Upper lobe of right lung (tissue), 1 donor: Measurements from ENCODE around the gene FAM47E. TPM values are rescaled to one million over a fixed set of nuclear protein-coding genes. Genes with fewer than 3 reads are reported as not detected.

Experiments
- ATAC-seq: fragments of 200-7000 bp; cut with Tn5 transposase; one replicate; pipeline ENCODE4 v1.9.1; 2020; ENCODE audit warnings: mild to moderate bottlenecking, moderate library complexity
- DNase-seq: peaks from one replicate; pipeline ENCODE4 v3.0.0-alpha.2; 2020
- H3K27ac ChIP-seq: fragments of 200-600 bp; one replicate; pipeline ENCODE4 v1.8.0; 2022
- H3K27me3 ChIP-seq: fragments of 200-600 bp; one replicate; pipeline ENCODE4 v1.8.0; 2022; ENCODE audit warnings: mild to moderate bottlenecking
- H3K36me3 ChIP-seq: fragments of 200-600 bp; one replicate; pipeline ENCODE4 v1.8.0; 2022
- H3K4me1 ChIP-seq: fragments of 200-600 bp; one replicate; pipeline ENCODE4 v1.8.0; 2022
- H3K4me3 ChIP-seq: fragments of 200-600 bp; one replicate; pipeline ENCODE4 v1.8.0; 2022; ENCODE audit warnings: mild to moderate bottlenecking
- H3K9me3 ChIP-seq: fragments of 200-600 bp; one replicate; pipeline ENCODE4 v1.8.0; 2022
- CTCF ChIP-seq: fragments of 200-600 bp; IDR thresholded peaks from one replicate; pipeline ENCODE4 v1.8.0; 2022; ENCODE audit warnings: antibody characterized with exemption
- intact Hi-C: fragments of 100-400 bp; cut with DNase I; formaldehyde crosslinking; loops from one replicate; pipeline ENCODE4 v1.11.0; 2022
- total RNA-seq: library from RNA; stranded (reverse); fragmentation: NEBNext Ultra II Directional; extraction: Animal tissue kit (Norgen Biotek cat#: 25700); gene quantifications from one replicate; pipeline ENCODE4 v1.2.1, GENCODE V29; 2021
- donor health status: DM: no; HTN: yes; CAD: no; lungs with severe emphysema.

Gene FAM47E
- total RNA-seq, 1 donor from 2014 or later, result 3.6 TPM

- Histone ChIP-seq H3K9me3 (no peaks in the 10 kb centered on the region), H3K27ac (no peak overlapping the region), H3K4me1 (peaks cover 59% of the 10 kb centered on the region), H3K27me3 (no peaks in the 10 kb centered on the region), H3K36me3 (no peaks in the 10 kb centered on the region), H3K4me3 (no peak overlapping the region)
- no peak for DNase-seq
- intact Hi-C loops, result no loop called here
- TF ChIP-seq CTCF, result no peak
- no peak for ATAC-seq
Observed at GRCh38 chr4:76216975-76217814, 34.3 kb upstream of the FAM47E start.

DNA sequence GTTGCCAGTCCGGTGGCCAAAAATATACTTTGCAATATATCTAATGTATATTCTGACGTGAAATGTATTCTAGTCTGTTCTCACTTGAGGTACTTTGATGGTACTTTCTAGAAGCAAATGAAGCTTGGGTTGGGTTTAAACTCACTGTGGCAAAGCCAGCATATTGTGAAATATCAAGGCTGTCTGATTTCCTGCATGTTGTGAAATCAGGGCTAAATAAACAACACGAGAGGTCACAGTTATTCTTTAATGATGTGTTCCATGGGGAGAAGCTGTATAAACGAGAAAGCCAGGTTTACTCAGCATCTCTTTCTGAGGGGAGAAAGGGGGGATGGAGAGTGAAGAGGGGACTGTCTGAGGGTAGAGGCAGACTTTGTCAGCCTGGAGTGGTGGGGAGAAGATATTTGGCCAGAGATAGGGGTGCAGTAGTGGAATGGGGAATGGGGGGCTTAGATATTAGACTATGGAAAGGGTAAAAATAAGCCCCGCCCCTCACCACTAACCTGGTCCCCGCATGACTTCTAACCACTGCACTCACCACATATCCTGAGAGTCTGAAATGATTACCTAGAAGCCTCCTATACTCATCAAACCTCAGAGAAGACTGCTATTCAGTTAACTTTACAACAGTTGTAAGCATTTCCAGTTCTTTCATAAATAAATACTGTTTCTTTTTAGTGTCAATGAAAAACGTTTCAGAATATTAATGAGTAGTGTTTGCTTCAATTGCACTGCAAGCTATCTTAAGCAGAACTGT, 32.0 kb upstream of the FAM47E start:
- DNase-seq (no peak), ATAC-seq (peak; percentile 71)
- H3K4me3 ChIP-seq, result no peak overlapping the region
- peaks cover 54% of the 10 kb centered on the region for H3K4me1 ChIP-seq
- no peaks in the 10 kb centered on the region for H3K27me3 ChIP-seq
- no peaks in the 10 kb centered on the region for H3K36me3 ChIP-seq
- no peak for TF ChIP-seq CTCF
- H3K27ac ChIP-seq, result peak overlapping the region; percentile 55
- intact Hi-C loops, result no loop called here
- no peaks in the 10 kb centered on the region for H3K9me3 ChIP-seq

GRCh38 chr4:76224171-76224570, 27.4 kb upstream of the FAM47E start:
- Histone ChIP-seq H3K27me3 (no peaks in the 10 kb centered on the region), H3K9me3 (no peaks in the 10 kb centered on the region), H3K4me1 (peaks cover 11% of the 10 kb centered on the region), H3K4me3 (no peak overlapping the region), H3K27ac (no peak overlapping the region), H3K36me3 (no peaks in the 10 kb centered on the region)
- no peak for DNase-seq
- TF ChIP-seq CTCF, result no peak
- intact Hi-C loops, result no loop called here
- peak; percentile 82 for ATAC-seq

- H3K27me3 ChIP-seq, result no peaks in the 10 kb centered on the region
- no peaks in the 10 kb centered on the region for H3K36me3 ChIP-seq
- H3K4me1 ChIP-seq, result no peaks in the 10 kb centered on the region
- ATAC-seq (no peak), DNase-seq (no peak)
- no peaks in the 10 kb centered on the region for H3K9me3 ChIP-seq
- TF ChIP-seq CTCF, result no peak
- H3K4me3 ChIP-seq, result no peak overlapping the region
- no peak overlapping the region for H3K27ac ChIP-seq
- intact Hi-C loops, result no loop called here
Observed at GRCh38 chr4:76226418-76226817, 25.1 kb upstream of the FAM47E start.

DNA sequence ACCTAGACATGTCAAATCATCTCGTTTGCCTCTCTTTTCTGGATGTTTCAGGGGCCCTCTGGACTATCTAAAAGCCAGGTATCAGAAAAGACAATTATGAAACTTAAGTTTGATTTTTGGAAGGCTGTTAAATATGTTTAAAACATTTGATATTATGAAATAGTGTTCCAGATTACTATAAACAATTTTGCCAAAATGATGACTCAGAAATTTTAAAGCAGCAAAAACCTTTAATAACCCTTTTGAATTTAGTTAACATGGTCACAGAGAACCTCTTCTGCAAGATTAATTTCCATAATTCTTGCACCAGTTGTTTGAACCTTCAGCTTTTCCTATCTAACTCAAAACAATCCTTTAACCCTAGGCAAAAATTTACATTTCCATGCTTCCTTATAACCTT, 18.8 kb upstream of the FAM47E start:
- no peaks in the 10 kb centered on the region for H3K9me3 ChIP-seq

More for the DNA sequence above, 18.8 kb upstream of the FAM47E start:
- no peaks in the 10 kb centered on the region for H3K36me3 ChIP-seq
- H3K27ac ChIP-seq, result no peak overlapping the region
- DNase-seq, result no peak
- H3K4me3 ChIP-seq, result no peak overlapping the region
- TF ChIP-seq CTCF, result no peak
- no peak for ATAC-seq
- peaks cover 11% of the 10 kb centered on the region for H3K4me1 ChIP-seq
- intact Hi-C loops, result no loop called here
- H3K27me3 ChIP-seq, result no peaks in the 10 kb centered on the region
